Mononuclear cell (primary cell): ENCODE results near the gene HOXA10. TPM values are rescaled to one million over a fixed set of nuclear protein-coding genes. Genes with fewer than 3 reads are reported as not detected.

Experiments used
- H3K27me3 ChIP-seq: 2 replicates; pipeline ENCODE4 v1.6.0; 2011; ENCODE audit warnings: low read length, control low read depth; ENCODE audit not compliant: insufficient read depth
- H3K4me1 ChIP-seq: 2 replicates; pipeline ENCODE4 v1.5.1; 2011; ENCODE audit warnings: mild to moderate bottlenecking, low read length, control low read depth; ENCODE audit not compliant: insufficient read depth
- H3K4me3 ChIP-seq: 2 replicates; pipeline ENCODE4 v1.5.1; 2011; ENCODE audit warnings: mild to moderate bottlenecking, low read length, moderate library complexity
- H3K9me3 ChIP-seq: 2 replicates; pipeline ENCODE4 v1.5.1; 2011; ENCODE audit warnings: low read depth, mild to moderate bottlenecking, control low read depth, low read length
- total RNA-seq: library from RNA; depleted of rRNA; stranded (reverse); fragments of >200 nt; gene quantifications from one replicate; pipeline ENCODE4 v1.2.3, GENCODE V29; 2012

HOXA10 gene
- total RNA-seq, 1 donor: 0.63 TPM

DNA sequence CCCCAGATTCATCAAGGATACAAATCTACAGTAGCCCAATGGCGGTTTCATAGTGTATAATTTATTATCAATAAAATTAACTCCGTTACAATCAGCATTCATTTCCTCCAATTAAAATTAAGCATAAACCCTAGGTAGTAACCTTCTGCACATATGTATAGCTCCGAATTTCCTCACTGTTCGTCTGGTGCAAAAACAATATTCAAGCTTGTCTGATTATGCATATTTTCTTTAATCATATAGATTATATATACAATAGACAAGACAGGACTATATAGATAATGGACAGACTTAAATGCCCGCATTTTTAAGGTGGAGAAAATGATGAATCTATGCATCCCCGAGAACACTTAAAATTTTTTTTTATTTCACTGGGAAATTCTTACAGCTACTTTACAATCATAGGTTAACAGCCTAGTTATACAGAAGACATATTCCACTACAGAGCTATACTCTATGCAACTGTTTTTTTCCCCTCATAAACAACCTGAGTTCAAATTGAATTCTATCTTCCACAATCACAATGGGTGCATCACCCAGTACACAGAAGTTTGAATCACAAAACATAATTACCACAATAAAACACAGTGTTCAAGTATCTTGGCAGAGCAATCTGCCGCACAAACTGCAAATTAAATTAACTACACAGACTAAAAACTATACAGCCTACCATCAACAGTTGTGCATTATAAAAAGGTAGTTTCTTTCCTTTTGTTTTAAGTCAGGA, 11.4 kb downstream of the HOXA10 start:
- Histone ChIP-seq H3K4me3 (no peak overlapping the region), H3K4me1 (peaks cover 69% of the 10 kb centered on the region), H3K27me3 (peaks cover 93% of the 10 kb centered on the region), H3K9me3 (no peaks in the 10 kb centered on the region)

GRCh38 chr7:27161721-27162560, 12.2 kb downstream of the HOXA10 start:
- Histone ChIP-seq H3K27me3 (peaks cover 93% of the 10 kb centered on the region), H3K4me1 (peaks cover 64% of the 10 kb centered on the region), H3K4me3 (no peak overlapping the region), H3K9me3 (no peaks in the 10 kb centered on the region)

- Histone ChIP-seq H3K4me1 (peaks cover 61% of the 10 kb centered on the region), H3K9me3 (no peaks in the 10 kb centered on the region), H3K4me3 (peak overlapping the region; percentile 47)
Observed at GRCh38 chr7:27161214-27161720, 12.9 kb downstream of the HOXA10 start.

GRCh38 chr7:27160546-27161213, 13.4 kb downstream of the HOXA10 start:
- Histone ChIP-seq H3K27me3 (peaks cover 91% of the 10 kb centered on the region), H3K4me3 (peak overlapping the region; percentile 47), H3K4me1 (peaks cover 61% of the 10 kb centered on the region), H3K9me3 (no peaks in the 10 kb centered on the region)

More at GRCh38 chr7:27161214-27161720, 12.9 kb downstream of the HOXA10 start:
- H3K27me3 ChIP-seq: peaks cover 91% of the 10 kb centered on the region

DNA sequence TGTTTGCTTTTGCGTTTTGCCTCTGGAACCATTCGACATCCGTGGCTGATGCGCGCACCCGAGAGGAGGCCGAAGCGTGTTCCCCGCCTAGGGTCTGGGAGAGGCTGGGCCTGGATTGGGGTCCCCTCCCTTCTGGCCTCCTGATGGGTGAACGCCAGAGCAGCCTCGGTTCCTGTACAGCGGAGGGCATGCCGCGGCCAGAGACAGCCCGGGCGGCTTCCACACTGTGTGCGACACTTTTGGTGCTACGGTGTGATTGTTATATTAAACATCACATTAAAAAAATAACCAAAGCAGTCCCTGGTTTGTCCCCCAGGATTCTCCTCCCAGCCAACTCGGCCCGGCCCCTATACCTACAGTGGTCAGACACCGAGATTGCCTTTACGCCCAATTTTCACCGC, 14.0 kb downstream of the HOXA10 start:
- Histone ChIP-seq H3K27me3 (peaks cover 91% of the 10 kb centered on the region), H3K4me3 (peak overlapping the region; percentile 47), H3K4me1 (peaks cover 61% of the 10 kb centered on the region), H3K9me3 (no peaks in the 10 kb centered on the region)

- Histone ChIP-seq H3K4me3 (no peak overlapping the region), H3K9me3 (no peaks in the 10 kb centered on the region), H3K27me3 (peaks cover 91% of the 10 kb centered on the region), H3K4me1 (peaks cover 61% of the 10 kb centered on the region)
Observed at GRCh38 chr7:27159266-27160144, 14.6 kb downstream of the HOXA10 start.

DNA sequence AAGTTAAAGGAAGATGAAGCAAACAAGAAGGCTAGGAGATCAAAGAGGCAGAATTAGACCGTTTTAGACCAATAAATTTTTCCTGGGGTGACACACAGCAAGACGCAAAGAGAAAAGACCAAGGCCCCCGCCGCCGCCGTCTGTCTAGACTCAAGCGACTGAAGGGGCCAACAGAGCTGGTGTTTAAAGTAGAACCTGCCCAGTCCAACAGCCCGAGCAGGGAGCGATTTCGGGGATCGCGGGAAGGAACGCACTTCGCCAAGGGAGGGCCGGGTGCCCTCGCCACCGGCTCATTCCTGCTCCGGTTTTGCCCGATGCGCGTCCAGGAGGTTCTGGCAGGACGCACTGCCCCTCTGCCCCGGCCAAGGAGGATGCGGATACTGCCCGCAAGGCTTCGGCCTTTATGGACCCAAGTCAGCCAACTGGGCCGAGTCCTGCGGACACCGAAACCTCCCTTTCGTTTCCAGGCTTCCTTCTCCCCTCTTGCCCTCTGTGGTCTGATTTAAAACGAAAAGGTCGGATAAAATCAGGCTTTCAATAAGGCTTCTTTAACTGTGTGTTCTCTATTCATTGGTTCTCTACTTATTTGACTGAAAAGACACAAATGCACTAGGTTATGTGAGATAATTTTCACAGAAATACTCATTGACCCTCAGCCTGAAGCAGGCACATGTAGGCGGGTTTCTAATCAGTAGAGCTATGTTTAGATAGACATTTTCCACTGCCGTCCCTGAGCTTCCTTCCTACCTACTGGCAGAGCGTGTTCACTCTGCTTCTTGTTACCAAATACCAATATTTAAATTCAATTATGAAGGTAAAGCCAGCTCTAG, 15.5 kb downstream of the HOXA10 start:
- Histone ChIP-seq H3K4me1 (peaks cover 53% of the 10 kb centered on the region), H3K27me3 (peaks cover 91% of the 10 kb centered on the region), H3K9me3 (no peaks in the 10 kb centered on the region), H3K4me3 (no peak overlapping the region)

DNA sequence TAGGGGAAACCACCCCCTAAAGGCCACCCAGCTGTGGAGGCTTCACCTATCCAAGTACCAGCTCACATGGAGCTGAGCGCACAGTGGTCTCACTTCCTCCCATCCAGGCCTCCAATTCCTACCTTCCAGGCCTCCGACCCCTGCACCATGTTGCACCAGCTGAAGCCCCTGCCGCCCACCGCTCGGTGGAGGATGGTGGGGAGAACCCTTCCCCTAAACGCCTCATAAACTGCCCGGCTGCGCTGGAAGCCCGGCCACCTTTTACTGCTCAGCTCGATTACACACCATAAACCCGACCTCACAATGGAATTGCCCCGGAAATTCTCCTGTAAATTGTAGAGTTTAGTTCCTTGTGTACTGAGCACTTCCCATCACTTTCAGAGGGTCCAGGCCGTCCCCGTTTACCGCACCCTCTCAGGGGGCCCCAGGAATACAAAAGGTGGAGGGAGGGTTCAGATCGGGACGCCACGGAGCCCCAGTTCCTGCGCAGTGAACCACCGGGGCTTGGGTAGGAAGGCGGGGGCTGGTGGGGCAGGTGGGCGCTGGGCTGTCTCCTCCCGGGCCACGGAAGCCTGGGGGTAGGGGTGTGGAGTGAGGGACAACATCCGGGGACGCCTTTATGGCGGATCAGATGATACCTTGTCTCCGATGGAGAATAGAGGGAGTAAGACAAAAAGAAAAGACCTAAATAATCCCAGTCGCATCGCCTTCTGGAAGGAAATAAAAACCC, 16.3 kb downstream of the HOXA10 start:
- H3K4me3 ChIP-seq: no peak overlapping the region
- peaks cover 91% of the 10 kb centered on the region for H3K27me3 ChIP-seq
- H3K4me1 ChIP-seq: peaks cover 49% of the 10 kb centered on the region
- H3K9me3 ChIP-seq: no peaks in the 10 kb centered on the region

- Histone ChIP-seq H3K4me1 (peaks cover 56% of the 10 kb centered on the region), H3K27me3 (peaks cover 91% of the 10 kb centered on the region), H3K4me3 (no peak overlapping the region), H3K9me3 (no peaks in the 10 kb centered on the region)
Observed at GRCh38 chr7:27156916-27157701, 17.0 kb downstream of the HOXA10 start.

- Histone ChIP-seq H3K4me1 (peaks cover 57% of the 10 kb centered on the region), H3K4me3 (no peak within 1 kb of the TSS)
Observed at GRCh38 chr7:27156508-27156898, 17.6 kb downstream of the HOXA10 start, which contains the start of gene HOXA7. TSS of gene HOXA7 (minus strand) at chr7:27156675. CDS start at chr7:27156545, 130 bp downstream.

DNA sequence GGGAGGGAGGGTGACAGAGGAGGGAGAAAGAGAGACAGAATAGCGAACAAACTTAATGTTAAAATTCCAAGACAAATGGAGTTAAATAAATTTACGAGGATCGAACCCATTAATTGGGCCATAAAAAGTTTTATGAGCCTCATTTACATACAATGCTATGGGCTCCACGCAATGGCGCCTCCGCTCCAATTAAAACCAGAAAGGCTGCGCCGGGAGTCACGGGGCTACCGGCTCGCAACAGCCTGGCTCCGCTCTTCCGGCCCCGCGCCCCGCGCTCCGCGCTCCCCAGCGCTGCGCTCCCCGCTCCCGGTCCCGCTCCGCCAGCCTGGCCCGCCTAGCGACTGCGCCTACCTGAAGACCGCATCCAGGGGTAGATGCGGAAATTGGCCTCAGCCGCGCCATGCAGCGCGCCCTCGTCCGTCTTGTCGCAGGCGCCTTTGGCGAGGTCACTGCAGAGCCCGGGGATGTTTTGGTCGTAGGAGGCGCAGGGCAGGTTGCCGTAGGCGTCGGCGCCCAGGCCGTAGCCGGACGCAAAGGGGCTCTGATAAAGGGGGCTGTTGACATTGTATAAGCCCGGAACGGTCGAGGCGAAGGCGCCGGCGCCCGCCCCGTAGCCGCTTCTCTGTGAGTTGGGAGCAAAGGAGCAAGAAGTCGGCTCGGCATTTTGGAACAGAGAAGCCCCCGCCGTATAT, 18.2 kb downstream of the HOXA10 start:
- Histone ChIP-seq H3K4me3 (no peak overlapping the region), H3K27me3 (peaks cover 97% of the 10 kb centered on the region), H3K9me3 (no peaks in the 10 kb centered on the region), H3K4me1 (peaks cover 59% of the 10 kb centered on the region)

More at GRCh38 chr7:27156508-27156898, 17.6 kb downstream of the HOXA10 start, which contains the start of gene HOXA7:
- Histone ChIP-seq H3K27me3 (peaks cover 92% of the 10 kb centered on the region), H3K9me3 (no peaks in the 10 kb centered on the region)
